HEK293 (cell line): ENCODE data around the gene FBXO42.
A peak's percentile ranks its signal among the peaks of the same experiment; 100 is the strongest.

Source experiments
- CTCF ChIA-PET: fragments of 350-600 bp; formaldehyde crosslinking; extraction: SDS; loops from one replicate; lab custom pipeline; 2021; ENCODE audit warnings: antibody characterized with exemption; lab: Yijun Ruan, JAX
- POLR2A ChIA-PET: fragments of 300-600 bp; formaldehyde crosslinking; extraction: SDS; loops from one replicate; lab custom pipeline; 2020; ENCODE audit warnings: antibody characterized with exemption, inconsistent platforms; lab: Yijun Ruan, JAX
- H3K27ac ChIP-seq: fragments of 200-500 bp; sonication (Bioruptor generic); 2 replicates; pipeline ENCODE4 v1.5.1; 2014; ENCODE audit warnings: low read depth, low read length, control low read depth, inconsistent platforms; ENCODE audit errors: extremely low read depth
- H3K36me3 ChIP-seq, 2 experiments: fragments of 200-500 bp in 1 of 2; sonication (Bioruptor generic) in 1 of 2; 1 replicate in 1 of 2; 2 replicates in 1 of 2; pipeline ENCODE4 v1.5.1; 2014 to 2017; ENCODE audit warnings: inconsistent platforms in 2 of 2, low read length in 2 of 2; ENCODE audit not compliant: control insufficient read depth in 2 of 2, insufficient read depth in 1 of 2
- H3K4me1 ChIP-seq: fragments of 200-500 bp; sonication (Bioruptor generic); 2 replicates; pipeline ENCODE4 v1.5.1; 2014; ENCODE audit warnings: mild to moderate bottlenecking, low read length, inconsistent platforms; ENCODE audit not compliant: control insufficient read depth, insufficient read depth
- H3K4me3 ChIP-seq: 2 replicates; pipeline ENCODE4 v1.5.1; 2011; ENCODE audit warnings: low read depth, mild to moderate bottlenecking, control low read depth, low read length, moderate library complexity
- H3K9me3 ChIP-seq: fragments of 200-500 bp; sonication (Bioruptor generic); 2 replicates; pipeline ENCODE4 v1.5.1; 2014; ENCODE audit warnings: low read depth, low read length, inconsistent platforms; ENCODE audit not compliant: control insufficient read depth, insufficient read depth
- BCL11A ChIP-seq: fragments of 450-650 bp; formaldehyde crosslinking; IDR thresholded peaks from 2 replicates; pipeline ENCODE4 v1.5.1; 2016; ENCODE audit warnings: low read depth, missing biosample characterization, missing genetic modification characterization
- BCL11B ChIP-seq: fragments of 450-650 bp; formaldehyde crosslinking; IDR thresholded peaks from 2 replicates; pipeline ENCODE4 v1.5.1; 2016; ENCODE audit warnings: low read depth, missing biosample characterization, missing genetic modification characterization
- GLIS2 ChIP-seq: fragments of 450-650 bp; formaldehyde crosslinking; IDR thresholded peaks from 2 replicates; pipeline ENCODE4 v1.5.1; 2016; ENCODE audit warnings: missing biosample characterization, missing genetic modification characterization
- OSR2 ChIP-seq: fragments of 450-650 bp; formaldehyde crosslinking; IDR thresholded peaks from 2 replicates; pipeline ENCODE4 v1.5.1; 2016; ENCODE audit warnings: missing biosample characterization, missing genetic modification characterization
- PRDM2 ChIP-seq: fragments of 450-650 bp; formaldehyde crosslinking; IDR thresholded peaks from 2 replicates; pipeline ENCODE4 v1.5.1; 2016; ENCODE audit warnings: missing biosample characterization, missing genetic modification characterization, borderline replicate concordance
- SP2 ChIP-seq: fragments of 450-650 bp; formaldehyde crosslinking; IDR thresholded peaks from 2 replicates; pipeline ENCODE4 v1.5.1; 2016; ENCODE audit warnings: missing biosample characterization, missing genetic modification characterization
- WT1 ChIP-seq: fragments of 450-650 bp; formaldehyde crosslinking; IDR thresholded peaks from 2 replicates; pipeline ENCODE4 v1.5.1; 2016; ENCODE audit warnings: missing biosample characterization, missing genetic modification characterization
- ZEB2 ChIP-seq: fragments of 450-650 bp; formaldehyde crosslinking; IDR thresholded peaks from 2 replicates; pipeline ENCODE4 v1.5.1; 2016; ENCODE audit warnings: missing biosample characterization, missing genetic modification characterization
- ZNF121 ChIP-seq: fragments of 450-650 bp; formaldehyde crosslinking; IDR thresholded peaks from 2 replicates; pipeline ENCODE4 v1.5.1; 2016; ENCODE audit warnings: missing biosample characterization, missing genetic modification characterization
- ZNF24 ChIP-seq: fragments of 450-650 bp; formaldehyde crosslinking; IDR thresholded peaks from 2 replicates; pipeline ENCODE4 v1.5.1; 2016; ENCODE audit warnings: missing biosample characterization, missing genetic modification characterization
- ZNF335 ChIP-seq: fragments of 450-650 bp; formaldehyde crosslinking; conservative IDR thresholded peaks from 2 replicates; pipeline ENCODE4 v1.5.1; 2016; ENCODE audit warnings: missing biosample characterization, missing genetic modification characterization
- ZNF350 ChIP-seq: fragments of 450-650 bp; formaldehyde crosslinking; IDR thresholded peaks from 2 replicates; pipeline ENCODE4 v1.5.0; 2017; ENCODE audit warnings: missing biosample characterization, mild to moderate bottlenecking, missing genetic modification characterization
- ZNF354C ChIP-seq: fragments of 450-650 bp; formaldehyde crosslinking; IDR thresholded peaks from 2 replicates; pipeline ENCODE4 v1.5.1; 2016; ENCODE audit warnings: missing biosample characterization, missing genetic modification characterization, low read depth, borderline replicate concordance
- ZNF558 ChIP-seq: fragments of 450-650 bp; formaldehyde crosslinking; IDR thresholded peaks from 2 replicates; pipeline ENCODE4 v1.5.1; 2016; ENCODE audit warnings: missing biosample characterization, missing genetic modification characterization
- ZNF600 ChIP-seq: fragments of 450-650 bp; formaldehyde crosslinking; IDR thresholded peaks from 2 replicates; pipeline ENCODE4 v1.5.1; 2016; ENCODE audit warnings: missing biosample characterization, missing genetic modification characterization
- ZNF624 ChIP-seq: fragments of 450-650 bp; formaldehyde crosslinking; IDR thresholded peaks from 2 replicates; pipeline ENCODE4 v1.5.1; 2017; ENCODE audit warnings: missing biosample characterization, missing genetic modification characterization
- ZNF768 ChIP-seq: fragments of 450-650 bp; formaldehyde crosslinking; IDR thresholded peaks from 2 replicates; pipeline ENCODE4 v1.5.1; 2018; ENCODE audit warnings: missing biosample characterization, mild to moderate bottlenecking, missing genetic modification characterization
- TF ChIP-seq, protein P1 (sequence below): fragments of 450-650 bp; formaldehyde crosslinking; IDR thresholded peaks from 2 replicates; pipeline ENCODE4 v1.5.1; 2016; ENCODE audit warnings: missing biosample characterization, missing genetic modification characterization
- TF ChIP-seq, protein P2 (sequence below): fragments of 450-650 bp; formaldehyde crosslinking; IDR thresholded peaks from 2 replicates; pipeline ENCODE4 v1.5.1; 2016; ENCODE audit warnings: missing biosample characterization, missing genetic modification characterization
- TF ChIP-seq, protein P3 (sequence below): fragments of 450-650 bp; formaldehyde crosslinking; IDR thresholded peaks from 2 replicates; pipeline ENCODE4 v1.5.1; 2017; ENCODE audit warnings: missing biosample characterization, missing genetic modification characterization

Gene FBXO42

DNA sequence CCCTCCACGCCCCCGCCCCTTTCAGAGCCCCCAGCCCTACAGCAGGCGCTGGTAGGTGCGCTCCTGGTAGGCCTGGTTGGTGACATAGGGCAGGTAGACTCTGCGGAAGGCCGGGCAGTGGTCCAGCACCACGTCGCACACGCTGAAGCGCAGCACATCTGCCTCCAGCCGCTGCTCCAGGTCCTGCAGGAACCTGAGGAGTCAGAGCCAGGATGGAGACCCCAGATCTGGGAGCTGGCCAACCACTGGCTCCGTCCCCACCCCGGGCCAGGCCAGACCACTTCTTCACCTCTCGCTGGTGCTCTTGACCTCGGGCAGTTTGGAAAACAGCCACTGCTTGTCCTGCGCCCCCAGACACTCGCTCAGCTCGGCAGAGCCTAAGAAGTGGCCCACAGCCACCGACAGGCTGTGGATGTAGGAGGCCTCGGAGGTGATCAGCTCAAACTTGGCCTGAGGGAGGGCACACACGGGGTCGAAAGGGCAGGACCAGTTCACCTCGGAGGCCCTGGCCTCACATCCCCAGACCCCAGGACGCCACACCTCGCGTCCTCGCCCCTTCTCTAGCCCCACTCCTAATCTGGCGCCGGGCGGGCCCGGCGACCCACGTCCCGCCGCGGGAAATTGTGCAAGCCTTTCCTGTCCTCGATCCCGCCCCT, 146.3 kb downstream of the FBXO42 start:
- Histone ChIP-seq H3K36me3 (no peaks in the 10 kb centered on the region), H3K4me3 (peak overlapping the region; percentile 23), H3K4me1 (no peaks in the 10 kb centered on the region), H3K27ac (no peak overlapping the region; the same call in 1 of the 2 replicates), H3K9me3 (no peaks in the 10 kb centered on the region)
- ChIA-PET CTCF (interaction anchor here (0.7 to 0.9 kb wide), 2 partner anchors 32 to 38 kb away, joined by 3 to 4 read pairs; no protein-coding TSS in a partner anchor), POLR2A (interaction anchor here (0.6 to 1.9 kb wide), 2 partner anchors 11 to 89 kb away, joined by 4 to 27 read pairs; no protein-coding TSS in a partner anchor)
- TF ChIP-seq ZNF354C (tag by site-specific recombination) (no peak), PRDM2 (tag by site-specific recombination) (0 out of 2 replicates have a peak, but pooled peaks have one; percentile 49), BCL11B (tag by site-specific recombination) (peak; percentile 67; the same call in 1 of the 2 replicates), ZNF121 (tag by site-specific recombination) (0 out of 2 replicates have a peak, but pooled peaks have one; percentile 8), ZNF335 (tag by site-specific recombination) (peak; percentile 67), ZEB2 (tag by site-specific recombination) (0 out of 2 replicates have a peak, but pooled peaks have one; percentile 10), ZNF350 (tag by site-specific recombination) (no peak), BCL11A (tag by site-specific recombination) (peak; percentile 57)
- TF ChIP-seq, protein P1, sequence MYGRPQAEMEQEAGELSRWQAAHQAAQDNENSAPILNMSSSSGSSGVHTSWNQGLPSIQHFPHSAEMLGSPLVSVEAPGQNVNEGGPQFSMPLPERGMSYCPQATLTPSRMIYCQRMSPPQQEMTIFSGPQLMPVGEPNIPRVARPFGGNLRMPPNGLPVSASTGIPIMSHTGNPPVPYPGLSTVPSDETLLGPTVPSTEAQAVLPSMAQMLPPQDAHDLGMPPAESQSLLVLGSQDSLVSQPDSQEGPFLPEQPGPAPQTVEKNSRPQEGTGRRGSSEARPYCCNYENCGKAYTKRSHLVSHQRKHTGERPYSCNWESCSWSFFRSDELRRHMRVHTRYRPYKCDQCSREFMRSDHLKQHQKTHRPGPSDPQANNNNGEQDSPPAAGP (tag by site-specific recombination) = no peak

GRCh38 chr1:16205334-16205671, 147.0 kb downstream of the FBXO42 start:
- POLR2A ChIA-PET = interaction anchor here (0.6 kb wide), 1 partner anchor 88 kb away, joined by 4 read pairs; no protein-coding TSS in a partner anchor

GRCh38 chr1:16204634-16205333, 147.5 kb downstream of the FBXO42 start:
- ChIA-PET CTCF (interaction anchor here (0.6 to 3.5 kb wide), 16 partner anchors 9 to 417 kb away, joined by 3 to 18 read pairs (median 4); no protein-coding TSS in a partner anchor), POLR2A (no interaction called here)
- Histone ChIP-seq H3K4me3 (no peak overlapping the region), H3K4me1 (no peaks in the 10 kb centered on the region), H3K36me3 (no peaks in the 10 kb centered on the region), H3K27ac (no peak overlapping the region), H3K9me3 (no peaks in the 10 kb centered on the region)
- TF ChIP-seq, protein P2, sequence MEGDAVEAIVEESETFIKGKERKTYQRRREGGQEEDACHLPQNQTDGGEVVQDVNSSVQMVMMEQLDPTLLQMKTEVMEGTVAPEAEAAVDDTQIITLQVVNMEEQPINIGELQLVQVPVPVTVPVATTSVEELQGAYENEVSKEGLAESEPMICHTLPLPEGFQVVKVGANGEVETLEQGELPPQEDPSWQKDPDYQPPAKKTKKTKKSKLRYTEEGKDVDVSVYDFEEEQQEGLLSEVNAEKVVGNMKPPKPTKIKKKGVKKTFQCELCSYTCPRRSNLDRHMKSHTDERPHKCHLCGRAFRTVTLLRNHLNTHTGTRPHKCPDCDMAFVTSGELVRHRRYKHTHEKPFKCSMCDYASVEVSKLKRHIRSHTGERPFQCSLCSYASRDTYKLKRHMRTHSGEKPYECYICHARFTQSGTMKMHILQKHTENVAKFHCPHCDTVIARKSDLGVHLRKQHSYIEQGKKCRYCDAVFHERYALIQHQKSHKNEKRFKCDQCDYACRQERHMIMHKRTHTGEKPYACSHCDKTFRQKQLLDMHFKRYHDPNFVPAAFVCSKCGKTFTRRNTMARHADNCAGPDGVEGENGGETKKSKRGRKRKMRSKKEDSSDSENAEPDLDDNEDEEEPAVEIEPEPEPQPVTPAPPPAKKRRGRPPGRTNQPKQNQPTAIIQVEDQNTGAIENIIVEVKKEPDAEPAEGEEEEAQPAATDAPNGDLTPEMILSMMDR (tag by site-specific recombination) = peak; percentile 40
- TF ChIP-seq GLIS2 (0 out of 2 replicates have a peak, but pooled peaks have one; percentile 27), WT1 (tag by site-specific recombination) (no peak), ZNF768 (no peak), ZNF558 (no peak), OSR2 (tag by site-specific recombination) (no peak), ZNF24 (tag by site-specific recombination) (no peak)
- TF ChIP-seq, protein P3, sequence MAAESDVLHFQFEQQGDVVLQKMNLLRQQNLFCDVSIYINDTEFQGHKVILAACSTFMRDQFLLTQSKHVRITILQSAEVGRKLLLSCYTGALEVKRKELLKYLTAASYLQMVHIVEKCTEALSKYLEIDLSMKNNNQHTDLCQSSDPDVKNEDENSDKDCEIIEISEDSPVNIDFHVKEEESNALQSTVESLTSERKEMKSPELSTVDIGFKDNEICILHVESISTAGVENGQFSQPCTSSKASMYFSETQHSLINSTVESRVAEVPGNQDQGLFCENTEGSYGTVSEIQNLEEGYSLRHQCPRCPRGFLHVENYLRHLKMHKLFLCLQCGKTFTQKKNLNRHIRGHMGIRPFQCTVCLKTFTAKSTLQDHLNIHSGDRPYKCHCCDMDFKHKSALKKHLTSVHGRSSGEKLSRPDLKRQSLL (tag by site-specific recombination) = peak; percentile 54; the same call in 1 of the 2 replicates

More at GRCh38 chr1:16205334-16205671, 147.0 kb downstream of the FBXO42 start:
- CTCF ChIA-PET = interaction anchor here (1.2 to 3.5 kb wide), 8 partner anchors 12 to 416 kb away, joined by 3 to 18 read pairs (median 5); no protein-coding TSS in a partner anchor
- TF ChIP-seq ZNF600 (tag by site-specific recombination) (peak; percentile 90), SP2 (tag by site-specific recombination) (peak; percentile 35; the same call in 1 of the 2 replicates), ZNF624 (tag by site-specific recombination) (no peak)
- Histone ChIP-seq H3K36me3 (no peaks in the 10 kb centered on the region), H3K4me3 (no peak overlapping the region), H3K27ac (no peak overlapping the region), H3K4me1 (no peaks in the 10 kb centered on the region), H3K9me3 (no peaks in the 10 kb centered on the region)
